GM18498 (cell line): ENCODE data around the gene CCDC38.
"Not testable (repeated sequence)": the region's sequence is repeated elsewhere in the genome, so short reads cannot be mapped to it uniquely, and the experiment has no call there.

Source experiments
- ATAC-seq: cut with Tn5 transposase; IDR thresholded peaks from one replicate; pipeline ENCODE4 v1.9.1; 2021; ENCODE audit warnings: mild to moderate bottlenecking, moderate library complexity; ENCODE audit not compliant: unreplicated experiment

CCDC38 gene

GRCh38 chr12:95942524-95943329 is at the start of gene CCDC38:
CCDC38 (minus strand) TSS chr12:95942614; CDS start chr12:95936509, 6,105 bp downstream.
- peak; percentile 98 for ATAC-seq

DNA sequence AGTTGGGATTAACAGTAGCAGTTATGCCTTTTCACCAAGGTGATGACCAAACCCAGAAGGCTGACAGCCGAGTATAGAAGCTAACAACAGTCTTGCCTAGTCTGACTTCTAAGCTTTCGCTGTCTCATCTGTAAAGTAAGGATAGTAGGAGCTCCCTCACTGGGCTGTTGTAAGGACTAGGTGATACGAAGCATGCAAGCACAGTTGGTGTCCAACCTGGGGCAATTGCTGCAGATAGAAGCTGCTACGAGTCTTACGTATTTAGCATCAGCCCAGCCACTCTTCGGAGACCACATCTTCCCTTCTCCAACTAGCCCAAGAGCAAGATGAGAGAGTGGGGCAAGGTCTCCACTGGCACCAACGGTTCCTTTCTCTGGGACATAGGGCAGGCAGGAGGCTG is 47.7 kb upstream of the CCDC38 start:
- no peak for ATAC-seq

DNA sequence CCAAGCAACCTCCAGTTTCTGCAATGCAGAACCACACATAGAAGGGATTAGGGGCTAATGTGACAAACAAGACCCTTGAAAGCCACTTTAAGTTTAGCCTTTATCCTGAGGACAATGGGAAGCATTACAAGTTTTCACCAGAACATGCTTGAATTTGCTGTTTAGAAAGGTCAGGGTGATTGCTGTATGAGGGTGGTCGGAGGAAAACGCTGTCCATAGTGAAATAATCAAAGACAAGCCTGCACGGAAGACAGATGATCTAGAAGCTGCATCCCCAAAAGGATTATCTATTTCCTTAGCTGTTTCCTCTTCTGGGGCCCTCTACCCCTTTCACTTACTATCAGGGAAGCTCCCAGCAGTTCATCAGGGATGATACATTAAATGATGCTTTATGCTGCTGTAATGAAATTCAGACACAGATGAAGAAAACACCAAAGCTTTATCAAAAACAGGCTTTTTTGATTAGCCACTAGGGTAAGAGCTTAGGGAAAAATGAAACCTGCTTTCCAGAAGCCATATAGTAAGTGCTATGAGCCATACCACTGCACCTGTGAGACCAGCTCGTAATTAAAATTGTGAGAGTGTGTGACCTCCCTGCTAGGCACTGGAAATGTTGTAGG is 47.2 kb upstream of the CCDC38 start:
- no peak for ATAC-seq

- no peak for ATAC-seq
Observed at GRCh38 chr12:95988506-95989275, 46.3 kb upstream of the CCDC38 start.

GRCh38 chr12:95986635-95987570 is 44.5 kb upstream of the CCDC38 start:
- no peak for ATAC-seq

GRCh38 chr12:95984682-95985081 is 42.3 kb upstream of the CCDC38 start:
- ATAC-seq: no peak

DNA sequence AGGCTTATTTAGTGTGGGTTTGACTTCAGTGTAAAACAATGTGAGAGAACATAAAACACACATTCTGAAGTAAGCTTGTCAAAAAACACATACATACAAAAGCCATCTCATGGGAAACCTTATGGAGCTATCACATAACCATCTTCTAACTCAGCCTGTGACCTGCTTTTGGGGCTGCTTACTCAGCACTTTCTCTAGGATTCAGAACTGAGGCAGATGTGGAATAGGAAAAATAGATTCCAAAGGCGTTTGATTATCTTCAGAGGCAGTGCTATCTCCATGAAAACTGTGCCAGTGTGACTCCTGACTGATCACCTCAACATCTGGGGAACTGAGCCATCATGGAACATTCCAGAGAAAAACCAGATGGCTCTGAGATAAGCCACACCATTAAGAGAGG is 40.2 kb upstream of the CCDC38 start:
- ATAC-seq: no peak

GRCh38 chr12:95980437-95980836 is 38.0 kb upstream of the CCDC38 start:
- no peak for ATAC-seq

- ATAC-seq: no peak
Observed at GRCh38 chr12:95978774-95979173, 36.4 kb upstream of the CCDC38 start.

GRCh38 chr12:95978351-95978750 is 35.9 kb upstream of the CCDC38 start:
- no peak for ATAC-seq

- no peak for ATAC-seq
Observed at GRCh38 chr12:95977764-95978305, 35.4 kb upstream of the CCDC38 start.

DNA sequence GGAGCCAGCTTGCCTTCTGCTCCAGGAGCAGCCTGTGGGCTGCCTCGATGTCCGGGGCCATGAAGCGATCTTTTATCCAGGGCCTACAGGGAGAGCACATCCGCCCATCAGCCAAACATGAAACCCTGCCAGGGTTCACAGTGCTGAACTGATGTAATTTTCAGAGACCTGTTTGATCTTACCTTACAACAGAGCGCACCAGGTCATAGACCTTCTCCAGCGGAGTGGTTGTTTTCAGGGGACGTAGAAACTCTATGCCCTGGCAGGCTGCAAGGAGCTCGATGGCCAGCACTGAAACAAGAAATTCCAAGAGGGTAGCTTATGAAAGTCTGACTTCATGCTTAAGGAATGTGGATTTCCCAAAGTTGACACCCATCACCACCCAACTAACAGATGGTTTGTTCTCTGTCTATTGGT is 34.0 kb upstream of the CCDC38 start:
- no peak for ATAC-seq

DNA sequence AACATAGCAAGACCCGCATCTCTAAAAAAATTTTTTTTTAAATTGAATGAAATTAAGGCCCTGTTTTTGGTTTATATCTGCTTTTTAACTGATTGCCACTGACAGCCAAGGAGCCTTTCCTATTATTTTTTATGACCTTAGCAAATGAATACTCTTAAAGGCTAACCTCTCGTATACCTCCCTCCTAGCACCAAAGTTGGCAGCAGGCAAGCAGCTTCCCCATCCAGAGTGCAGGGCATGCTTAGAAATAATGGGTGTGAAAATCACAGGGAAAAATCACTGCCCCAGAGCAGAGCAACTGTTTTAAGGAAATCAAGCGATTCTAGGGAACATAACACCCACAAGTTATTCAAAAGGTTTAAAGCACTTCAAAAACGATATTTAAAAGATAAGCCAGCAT is 33.1 kb upstream of the CCDC38 start:
- ATAC-seq: no peak

DNA sequence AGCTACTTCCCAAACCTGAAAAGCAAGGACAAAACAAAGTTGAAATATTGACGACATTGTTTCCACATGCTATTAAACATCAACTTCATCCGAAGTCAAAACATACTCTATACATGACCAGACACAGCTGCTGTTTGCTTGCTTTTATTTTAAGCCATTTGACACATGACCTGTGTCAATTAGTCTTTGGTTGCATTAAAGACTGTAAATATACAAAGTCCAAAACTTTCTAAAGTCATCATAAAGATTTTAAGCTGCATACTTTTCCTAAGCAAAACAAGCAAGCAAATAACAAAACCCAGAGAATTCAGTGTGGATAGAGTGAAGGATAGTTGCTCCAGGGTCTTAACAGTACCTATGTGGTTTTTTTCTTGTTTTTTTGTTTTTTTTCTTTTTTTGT is 31.9 kb upstream of the CCDC38 start:
- no peak for ATAC-seq

DNA sequence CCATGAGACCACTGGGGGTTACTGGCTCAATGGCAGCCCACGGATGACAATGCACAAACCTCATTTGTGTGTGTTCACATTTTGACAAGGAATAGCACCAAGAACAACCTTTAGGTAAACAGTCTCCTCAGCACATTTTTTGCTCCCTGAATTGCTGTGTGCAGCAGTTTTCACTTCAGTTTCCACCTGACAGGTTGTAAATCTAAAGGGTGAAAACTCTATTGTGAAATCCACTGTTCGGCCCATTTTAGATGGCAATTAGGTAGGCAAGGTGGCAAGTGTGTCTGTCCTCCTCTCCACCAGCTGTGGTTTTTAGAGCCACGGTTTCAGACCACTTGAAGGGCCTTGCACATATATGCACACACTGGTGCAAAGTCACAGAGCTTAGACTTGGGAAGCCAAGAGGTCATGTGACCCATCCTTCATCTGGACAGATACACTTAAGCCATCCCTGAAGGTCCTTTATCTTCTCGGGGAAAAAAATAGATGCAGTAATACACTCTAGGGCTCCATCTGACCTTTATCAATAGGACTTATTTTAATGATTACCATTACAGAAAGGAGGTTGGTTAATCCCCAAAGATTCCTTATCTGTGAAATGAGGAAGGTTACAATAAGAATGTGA is 30.5 kb upstream of the CCDC38 start:
- ATAC-seq: no peak

DNA sequence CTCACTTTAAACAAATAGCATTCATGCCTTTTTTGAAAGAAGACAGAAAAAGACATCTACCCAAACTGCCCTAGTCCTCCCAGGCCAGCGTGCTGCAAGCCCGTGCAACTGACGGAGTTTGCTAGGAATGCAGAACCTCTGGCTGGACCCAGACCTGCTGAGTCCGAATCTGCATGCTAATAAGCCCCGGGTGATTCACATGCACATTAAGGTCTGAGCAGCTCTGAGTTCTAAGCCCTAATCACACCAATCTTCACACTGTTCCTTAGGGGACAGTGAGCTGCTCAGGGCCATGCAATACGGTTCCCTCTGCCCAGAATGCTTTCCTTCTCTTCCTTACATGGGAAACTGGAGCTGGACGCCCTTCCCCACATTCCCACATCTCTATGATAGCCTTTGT is 28.5 kb upstream of the CCDC38 start:
- no peak for ATAC-seq

GRCh38 chr12:95969116-95969515 is 26.7 kb upstream of the CCDC38 start:
- not testable (repeated sequence) for ATAC-seq

DNA sequence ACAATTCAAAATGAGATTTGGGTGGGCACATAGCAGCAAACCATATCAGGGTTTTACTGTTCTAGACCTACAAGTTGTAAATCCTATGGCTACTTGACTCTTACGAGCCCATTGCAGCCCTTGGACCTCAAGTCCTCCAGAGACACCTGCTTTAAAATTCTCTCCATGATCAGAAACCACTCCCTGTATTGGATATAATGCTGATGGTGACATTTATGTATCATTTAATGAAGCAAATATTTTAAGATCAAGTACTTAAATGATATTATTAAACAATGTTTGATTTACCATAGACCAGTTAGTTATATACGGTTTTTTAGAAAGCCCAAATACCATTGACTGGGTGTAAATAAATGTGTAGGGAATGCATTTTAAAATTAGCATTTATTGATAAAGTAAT is 24.9 kb upstream of the CCDC38 start:
- ATAC-seq: no peak

- ATAC-seq: no peak
Observed at GRCh38 chr12:95966287-95966870, 24.0 kb upstream of the CCDC38 start.

GRCh38 chr12:95963096-95963495 is 20.7 kb upstream of the CCDC38 start:
- ATAC-seq: no peak
